Activated naive CD4-positive, alpha-beta T cell treated with anti-CD3 and anti-CD28 coated beads, Interleukin-2, amount 50 U/mL, for 24 hours (primary cell): ENCODE data around the gene TSPO.

Experiments
- H3K27ac Mint-ChIP-seq: one replicate; pipeline ENCODE4 v1.8.0; 2021; ENCODE audit warnings: mild to moderate bottlenecking, mixed read lengths
- H3K27me3 Mint-ChIP-seq: one replicate; pipeline ENCODE4 v1.8.0; 2021; ENCODE audit warnings: mixed read lengths
- H3K36me3 Mint-ChIP-seq: one replicate; pipeline ENCODE4 v1.8.0; 2021; ENCODE audit warnings: mixed read lengths
- H3K4me1 Mint-ChIP-seq: one replicate; pipeline ENCODE4 v1.8.0; 2021; ENCODE audit warnings: mixed read lengths
- H3K4me3 Mint-ChIP-seq: one replicate; pipeline ENCODE4 v1.8.0; 2021; ENCODE audit warnings: mild to moderate bottlenecking, mixed read lengths
- H3K9me3 Mint-ChIP-seq: one replicate; pipeline ENCODE4 v1.8.0; 2021; ENCODE audit warnings: mixed read lengths

Gene TSPO

DNA sequence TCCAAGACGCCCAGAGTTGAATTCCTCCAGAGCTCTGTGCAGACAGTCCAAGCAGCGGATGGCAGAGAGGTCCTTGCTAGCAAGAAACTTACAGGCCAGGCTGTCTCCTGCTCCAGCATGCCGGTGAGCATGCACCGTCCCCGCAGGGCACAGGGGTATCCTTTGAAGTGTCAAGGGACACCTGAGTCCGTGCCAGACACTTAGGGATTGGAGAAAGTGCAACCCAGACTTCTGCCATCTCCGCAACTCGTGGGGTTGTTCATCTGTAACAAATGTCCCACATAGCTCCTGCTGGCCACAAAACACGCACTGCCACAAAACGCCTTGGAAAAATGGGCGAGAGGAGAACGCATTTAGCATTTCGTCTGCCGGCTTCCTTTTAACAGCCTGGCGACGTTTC lies 13.3 kb downstream of the TSPO start:
- Mint-ChIP-seq H3K36me3 (peaks cover 2% of the 10 kb centered on the region), H3K27ac (no peak overlapping the region), H3K4me1 (no peaks in the 10 kb centered on the region), H3K27me3 (no peaks in the 10 kb centered on the region), H3K9me3 (no peaks in the 10 kb centered on the region), H3K4me3 (no peak overlapping the region)

DNA sequence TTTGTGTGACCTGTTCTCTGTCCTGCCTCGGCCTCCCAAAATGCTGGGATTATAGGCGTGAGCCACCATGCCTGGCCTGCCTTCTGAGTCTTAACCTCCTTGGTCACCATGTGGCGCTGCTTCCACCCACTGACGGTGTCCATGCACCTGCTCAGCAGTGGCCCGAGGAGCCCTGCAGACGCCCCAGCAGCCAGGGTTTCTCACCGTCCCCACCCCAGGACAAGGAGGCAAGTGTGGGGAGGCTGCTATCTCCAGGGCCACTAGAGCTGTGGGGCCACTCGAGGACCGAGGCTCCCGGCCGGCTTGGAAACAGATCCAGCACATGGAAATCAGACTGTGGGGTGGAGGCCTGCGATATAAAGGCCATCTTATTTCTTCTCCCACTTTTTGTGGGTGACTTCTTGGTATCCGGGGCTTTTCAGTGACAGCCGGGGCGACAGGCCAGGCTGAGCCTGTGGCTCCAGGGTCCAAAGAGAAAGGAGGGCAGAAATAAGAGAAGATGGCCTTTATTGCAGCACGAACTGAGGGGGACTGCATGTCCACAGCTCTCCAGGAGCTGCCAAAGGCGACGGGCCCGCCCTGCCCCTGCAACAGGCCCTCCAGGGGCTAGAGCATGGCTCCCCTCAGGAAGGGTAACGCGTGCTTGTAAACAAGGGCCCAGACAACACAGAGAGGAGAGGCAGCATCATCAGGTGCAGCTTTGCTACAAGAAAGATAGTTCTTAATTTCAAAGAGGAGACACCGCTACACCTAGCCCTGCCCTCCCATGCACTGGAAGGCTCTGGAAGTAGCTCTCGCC lies 15.0 kb downstream of the TSPO start:
- Mint-ChIP-seq H3K27me3 (no peaks in the 10 kb centered on the region), H3K27ac (no peak overlapping the region), H3K4me3 (no peak overlapping the region), H3K4me1 (no peaks in the 10 kb centered on the region), H3K9me3 (no peaks in the 10 kb centered on the region), H3K36me3 (peaks cover 4% of the 10 kb centered on the region)

DNA sequence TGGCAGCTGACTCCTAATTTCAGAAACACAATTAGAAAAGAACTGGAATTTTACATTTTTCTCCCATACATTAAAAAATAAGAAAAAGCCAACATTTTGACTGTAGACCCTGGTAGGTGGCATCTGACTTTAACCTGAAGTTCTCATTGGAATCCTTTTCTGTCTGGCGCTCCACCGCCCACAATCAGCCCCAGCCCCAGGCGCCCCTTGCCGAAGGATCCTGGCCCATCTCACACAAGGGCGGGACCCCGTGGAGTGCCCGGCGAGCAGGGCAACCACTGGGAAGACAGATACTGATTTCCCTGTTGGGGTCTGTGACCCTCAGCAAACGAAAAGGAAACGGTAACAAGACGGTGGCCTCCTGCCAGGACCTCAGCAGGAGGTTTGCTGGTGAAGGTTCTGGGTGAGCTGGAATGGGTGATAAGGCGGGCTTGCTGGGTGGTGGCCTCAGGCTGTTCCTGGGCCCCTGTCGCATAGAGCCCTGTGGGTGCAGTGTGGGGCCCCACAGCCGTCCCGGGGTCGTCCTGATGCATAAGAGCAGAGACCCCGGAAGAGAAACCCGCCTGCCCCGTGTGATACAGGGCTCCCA lies 15.7 kb downstream of the TSPO start:
- Mint-ChIP-seq H3K27ac (no peak overlapping the region), H3K4me3 (no peak overlapping the region), H3K27me3 (no peaks in the 10 kb centered on the region), H3K9me3 (no peaks in the 10 kb centered on the region), H3K36me3 (peaks cover 4% of the 10 kb centered on the region), H3K4me1 (no peaks in the 10 kb centered on the region)

DNA sequence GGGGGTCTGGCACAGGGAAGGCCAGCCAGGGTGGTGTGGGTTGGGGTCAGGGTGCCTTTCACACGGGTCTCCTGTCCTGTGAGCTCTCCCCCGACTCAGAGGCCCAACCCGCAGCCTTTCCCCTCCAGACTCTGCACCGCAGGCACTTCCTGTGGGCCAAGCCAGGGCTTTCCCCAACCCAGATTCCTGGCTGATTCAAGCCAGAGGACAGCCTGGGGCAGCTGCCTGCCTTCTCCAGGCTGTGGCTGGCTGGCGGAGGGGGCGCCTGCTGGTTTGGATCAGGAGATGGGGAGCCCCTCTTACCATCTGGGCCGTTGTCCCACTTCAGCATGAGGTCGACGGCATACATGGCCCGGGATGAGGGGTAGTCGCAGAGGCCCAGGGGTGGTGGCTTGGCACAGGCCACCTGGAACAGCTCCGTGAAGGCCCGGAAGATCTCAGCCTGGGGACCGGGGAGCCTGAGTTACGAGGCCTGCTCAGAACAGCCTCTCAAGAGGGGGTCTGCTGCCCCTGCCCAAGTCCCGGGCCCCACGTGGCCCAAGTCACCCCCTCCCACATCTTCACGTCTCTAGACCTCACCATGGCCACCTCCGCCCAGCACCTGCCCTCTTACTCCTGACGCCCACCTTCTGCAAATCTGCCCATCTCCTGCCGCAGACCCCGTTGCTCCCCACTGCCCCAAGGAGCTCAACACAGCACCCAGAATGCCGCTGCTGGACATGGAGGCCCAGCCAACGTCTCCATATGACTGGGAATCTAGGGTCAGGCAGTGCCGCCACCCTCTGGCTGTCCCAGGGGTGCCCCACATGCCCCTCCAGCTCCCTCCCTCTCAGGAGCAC lies 17.3 kb downstream of the TSPO start:
- no peaks in the 10 kb centered on the region for H3K4me1 Mint-ChIP-seq
- no peak overlapping the region for H3K4me3 Mint-ChIP-seq
- no peaks in the 10 kb centered on the region for H3K27me3 Mint-ChIP-seq
- no peak overlapping the region for H3K27ac Mint-ChIP-seq
- peaks cover 7% of the 10 kb centered on the region for H3K36me3 Mint-ChIP-seq
- H3K9me3 Mint-ChIP-seq: no peaks in the 10 kb centered on the region

DNA sequence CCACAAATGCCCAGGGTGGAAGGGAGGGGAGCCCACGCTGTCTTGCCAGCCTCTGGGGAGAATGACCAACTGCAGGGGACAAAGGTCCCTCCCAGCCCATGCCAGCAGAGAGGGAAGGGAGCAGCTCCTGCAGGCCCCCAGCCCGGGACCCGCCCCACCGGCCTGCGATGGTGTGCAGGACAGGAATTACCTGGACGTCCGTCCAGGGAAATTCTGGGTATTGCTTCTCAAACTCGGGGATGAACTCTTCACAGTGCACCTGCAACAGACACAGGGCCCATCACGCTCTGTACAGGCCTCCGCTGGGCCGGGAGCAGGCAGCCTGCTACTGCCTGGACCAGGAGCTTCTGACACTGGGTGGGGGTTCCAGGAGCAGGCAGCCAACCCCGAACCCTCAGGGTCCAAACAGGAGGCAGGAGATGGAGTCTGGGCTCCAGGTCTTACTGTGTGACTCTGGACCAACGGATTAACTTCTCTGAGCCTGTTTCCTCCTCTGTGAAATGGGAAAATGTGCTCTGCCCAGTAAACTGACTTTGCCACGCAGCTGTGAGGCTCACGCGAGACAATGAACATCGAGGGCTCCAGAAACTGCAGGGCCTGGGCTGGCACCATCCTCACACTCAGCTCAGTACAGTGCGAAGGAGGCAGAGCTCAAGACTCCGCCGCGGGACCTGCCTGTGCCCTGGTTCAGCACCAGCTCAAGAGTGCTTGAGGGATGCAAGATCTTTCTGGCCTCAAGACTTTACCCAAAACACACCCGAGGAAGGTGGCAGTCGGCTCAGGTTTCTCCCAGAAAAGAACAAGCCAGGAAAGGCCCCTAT lies 18.2 kb downstream of the TSPO start:
- Mint-ChIP-seq H3K9me3 (no peaks in the 10 kb centered on the region), H3K27me3 (no peaks in the 10 kb centered on the region), H3K4me3 (no peak overlapping the region), H3K4me1 (no peaks in the 10 kb centered on the region), H3K27ac (no peak overlapping the region), H3K36me3 (peaks cover 7% of the 10 kb centered on the region)

DNA sequence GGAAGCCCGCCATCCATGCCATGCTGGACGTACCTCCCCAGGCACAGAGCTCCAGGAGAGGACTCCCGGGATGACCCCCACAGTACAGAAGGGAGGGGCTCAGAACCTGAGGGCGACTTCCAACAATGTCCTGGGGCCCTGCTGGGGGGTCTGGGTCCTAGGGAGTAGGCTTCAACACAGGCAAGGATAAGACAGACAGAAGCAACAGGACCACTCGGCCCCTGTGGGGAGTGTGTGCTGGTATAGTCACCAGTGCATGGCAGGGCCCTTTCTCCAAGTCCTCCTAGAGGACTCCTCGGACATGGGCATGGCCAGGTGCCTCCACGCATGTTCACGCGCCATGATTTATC lies 18.7 kb downstream of the TSPO start:
- H3K27ac Mint-ChIP-seq: no peak overlapping the region
- H3K9me3 Mint-ChIP-seq: no peaks in the 10 kb centered on the region
- H3K27me3 Mint-ChIP-seq: no peaks in the 10 kb centered on the region
- no peak overlapping the region for H3K4me3 Mint-ChIP-seq
- peaks cover 7% of the 10 kb centered on the region for H3K36me3 Mint-ChIP-seq
- H3K4me1 Mint-ChIP-seq: no peaks in the 10 kb centered on the region

DNA sequence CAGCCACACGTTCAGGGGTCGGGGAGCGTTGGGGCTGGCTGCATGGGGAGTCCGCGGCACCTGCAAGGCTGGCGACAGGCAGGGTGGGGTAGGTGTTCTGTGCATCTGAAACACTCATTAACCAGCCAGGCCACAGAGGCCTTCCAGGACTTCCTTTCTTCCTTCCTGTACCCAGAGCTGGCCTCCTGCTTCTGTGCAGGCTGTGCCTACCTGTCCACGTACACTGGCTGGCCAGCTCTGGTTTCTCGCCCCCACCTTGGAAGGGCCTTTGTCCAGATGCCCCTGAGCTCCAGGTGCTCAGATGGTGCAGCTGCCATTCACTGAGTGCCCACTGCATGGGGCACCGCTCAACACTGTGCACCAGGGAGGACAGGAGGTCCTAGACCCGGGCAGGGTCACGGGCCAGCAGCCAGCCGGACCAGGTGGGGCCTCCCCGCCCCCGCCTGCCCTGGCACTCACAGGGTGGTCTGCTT lies 19.7 kb downstream of the TSPO start:
- H3K4me3 Mint-ChIP-seq: no peak overlapping the region
- H3K27ac Mint-ChIP-seq: no peak overlapping the region

DNA sequence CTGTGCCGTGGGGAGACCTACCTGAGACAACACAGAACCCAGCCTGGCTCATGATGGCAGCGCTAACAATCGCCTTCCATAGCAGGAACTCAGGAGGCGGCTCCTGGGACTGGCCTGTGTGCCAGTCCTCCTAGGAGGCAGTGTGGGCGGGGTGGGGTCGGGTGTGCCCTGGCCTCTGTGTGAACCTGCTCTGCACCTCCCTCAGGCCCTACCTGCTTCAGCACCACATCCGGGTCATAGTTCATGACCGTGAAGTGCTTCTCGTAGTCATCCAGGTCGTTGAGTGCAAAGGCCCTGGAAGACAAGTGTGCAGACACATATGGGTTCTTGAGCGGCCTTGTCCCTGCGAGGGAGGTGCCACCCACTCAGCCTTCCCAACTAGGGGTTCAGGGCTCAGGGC lies 20.2 kb downstream of the TSPO start:
- Mint-ChIP-seq H3K36me3 (peaks cover 10% of the 10 kb centered on the region), H3K4me1 (no peaks in the 10 kb centered on the region), H3K27ac (no peak overlapping the region)

More for the DNA sequence above, 19.7 kb downstream of the TSPO start:
- H3K27me3 Mint-ChIP-seq: no peaks in the 10 kb centered on the region
- H3K9me3 Mint-ChIP-seq: no peaks in the 10 kb centered on the region
- peaks cover 8% of the 10 kb centered on the region for H3K36me3 Mint-ChIP-seq
- no peaks in the 10 kb centered on the region for H3K4me1 Mint-ChIP-seq

DNA sequence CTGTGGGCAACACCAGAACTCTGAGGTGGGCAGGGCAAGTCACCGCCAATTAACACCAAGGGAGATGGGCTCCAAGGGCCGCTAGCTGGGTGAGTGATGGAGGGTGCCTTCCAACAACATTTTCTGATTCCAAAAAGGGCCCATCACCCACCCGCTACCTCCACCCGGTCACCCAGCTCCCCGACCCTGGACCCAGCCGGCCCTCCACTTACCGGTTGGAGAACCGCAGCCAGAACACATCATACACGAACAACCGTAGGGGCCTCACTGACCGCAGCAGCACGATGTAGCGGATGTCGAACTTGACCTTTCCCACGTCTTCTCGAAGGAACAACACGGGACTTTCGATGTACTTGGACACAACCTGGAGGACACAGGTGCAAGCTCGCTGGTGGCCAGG lies 20.8 kb downstream of the TSPO start:
- Mint-ChIP-seq H3K4me1 (no peaks in the 10 kb centered on the region), H3K27ac (no peak overlapping the region), H3K4me3 (no peak overlapping the region), H3K27me3 (no peaks in the 10 kb centered on the region), H3K9me3 (no peaks in the 10 kb centered on the region), H3K36me3 (peaks cover 10% of the 10 kb centered on the region)

More for the DNA sequence above, 20.2 kb downstream of the TSPO start:
- no peaks in the 10 kb centered on the region for H3K9me3 Mint-ChIP-seq
- H3K27me3 Mint-ChIP-seq: no peaks in the 10 kb centered on the region
- no peak overlapping the region for H3K4me3 Mint-ChIP-seq

DNA sequence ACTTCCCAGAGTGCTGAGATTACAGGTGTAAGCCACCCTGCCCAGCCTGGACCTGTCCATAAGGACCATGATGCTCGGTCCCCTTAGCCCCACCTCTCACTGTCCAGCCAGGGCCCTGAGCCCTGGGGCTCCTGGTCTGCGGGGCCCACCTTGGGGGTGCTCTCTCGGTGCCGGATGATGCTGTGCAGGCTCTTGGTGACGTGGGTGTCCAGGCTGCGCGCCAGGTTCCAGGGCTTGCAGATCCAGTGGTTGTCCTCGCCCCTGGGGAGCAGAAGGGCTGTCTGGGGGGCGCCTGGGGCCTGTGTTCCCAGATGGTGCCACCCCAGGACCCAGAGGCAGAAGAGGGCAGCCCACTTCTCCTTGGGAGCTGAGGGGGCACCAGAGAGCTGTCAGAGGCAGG lies 22.2 kb downstream of the TSPO start:
- H3K9me3 Mint-ChIP-seq: no peaks in the 10 kb centered on the region
- no peaks in the 10 kb centered on the region for H3K4me1 Mint-ChIP-seq
- H3K4me3 Mint-ChIP-seq: no peak overlapping the region
- no peaks in the 10 kb centered on the region for H3K27me3 Mint-ChIP-seq
- peaks cover 11% of the 10 kb centered on the region for H3K36me3 Mint-ChIP-seq
- H3K27ac Mint-ChIP-seq: no peak overlapping the region

DNA sequence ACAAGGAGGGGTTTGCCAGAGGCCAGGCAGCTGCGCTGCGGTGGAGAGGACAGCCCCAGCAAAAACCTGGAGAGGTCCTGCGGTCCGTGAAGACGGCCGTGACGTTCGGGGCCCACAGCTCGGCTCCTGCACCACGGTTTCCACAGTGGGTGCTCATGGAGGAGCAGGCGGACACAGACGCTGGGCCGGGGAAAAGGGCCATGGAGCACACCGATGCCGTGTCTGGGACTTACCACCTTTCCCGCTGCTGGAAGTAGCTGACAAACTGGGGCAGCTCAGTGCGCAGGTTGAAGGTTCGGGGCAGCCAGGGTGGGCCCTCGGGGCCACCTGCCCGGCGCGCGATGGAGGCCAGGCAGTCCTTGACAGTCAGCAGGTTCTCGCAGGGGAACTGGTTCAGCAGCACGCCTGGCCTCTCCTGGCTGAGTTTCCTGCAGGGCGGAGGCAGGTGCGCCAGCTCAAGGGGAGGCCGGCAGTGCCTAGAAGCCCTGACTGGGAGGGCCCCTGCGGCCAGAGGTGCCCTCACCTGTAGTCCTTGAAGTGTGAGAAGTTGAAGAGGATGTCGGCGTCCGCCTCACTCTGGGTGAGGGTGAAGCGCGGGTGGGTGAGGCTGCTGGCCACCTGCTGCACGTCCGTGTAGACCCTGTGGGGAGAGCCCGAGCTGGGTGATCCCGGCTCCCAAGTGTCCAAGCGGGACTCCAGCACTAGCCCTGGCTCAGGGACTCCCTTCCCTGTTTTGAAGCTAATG lies 22.8 kb downstream of the TSPO start:
- no peak overlapping the region for H3K27ac Mint-ChIP-seq
- no peaks in the 10 kb centered on the region for H3K27me3 Mint-ChIP-seq
- no peaks in the 10 kb centered on the region for H3K4me1 Mint-ChIP-seq
- no peaks in the 10 kb centered on the region for H3K9me3 Mint-ChIP-seq
- H3K4me3 Mint-ChIP-seq: no peak overlapping the region
- H3K36me3 Mint-ChIP-seq: peaks cover 11% of the 10 kb centered on the region

DNA sequence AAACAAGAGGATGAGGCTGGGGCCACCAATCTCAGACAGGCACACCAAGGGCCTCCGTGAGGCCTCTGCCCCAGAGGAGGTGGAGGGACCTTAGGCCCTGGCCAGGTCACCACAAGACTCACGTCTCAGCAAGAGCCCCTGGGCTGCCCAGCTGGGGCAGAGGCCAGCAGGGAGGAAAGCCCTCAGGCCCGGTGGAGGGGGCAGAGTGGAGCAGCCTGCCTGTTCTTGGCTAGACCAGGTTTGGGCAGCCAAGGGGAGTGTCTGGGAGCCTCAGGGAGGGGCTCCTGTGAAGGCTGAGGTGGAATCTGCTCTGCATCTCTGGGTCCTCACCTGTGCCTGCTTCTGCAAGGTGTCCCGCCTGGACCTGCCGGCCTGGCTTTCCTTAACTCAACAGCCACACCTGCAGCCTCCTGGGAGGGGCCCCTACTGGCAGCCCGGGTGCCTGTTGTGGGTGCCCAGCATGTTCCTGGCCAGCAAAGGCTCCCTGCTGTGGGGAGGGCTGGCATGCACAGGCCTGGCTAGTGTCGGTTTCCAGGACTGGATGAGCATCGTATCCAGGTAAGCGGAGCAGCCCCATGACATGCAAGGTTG lies 23.7 kb downstream of the TSPO start:
- peaks cover 11% of the 10 kb centered on the region for H3K36me3 Mint-ChIP-seq
- H3K9me3 Mint-ChIP-seq: no peaks in the 10 kb centered on the region
- H3K4me3 Mint-ChIP-seq: no peak overlapping the region
- H3K27ac Mint-ChIP-seq: no peak overlapping the region
- no peaks in the 10 kb centered on the region for H3K27me3 Mint-ChIP-seq
- H3K4me1 Mint-ChIP-seq: no peaks in the 10 kb centered on the region

DNA sequence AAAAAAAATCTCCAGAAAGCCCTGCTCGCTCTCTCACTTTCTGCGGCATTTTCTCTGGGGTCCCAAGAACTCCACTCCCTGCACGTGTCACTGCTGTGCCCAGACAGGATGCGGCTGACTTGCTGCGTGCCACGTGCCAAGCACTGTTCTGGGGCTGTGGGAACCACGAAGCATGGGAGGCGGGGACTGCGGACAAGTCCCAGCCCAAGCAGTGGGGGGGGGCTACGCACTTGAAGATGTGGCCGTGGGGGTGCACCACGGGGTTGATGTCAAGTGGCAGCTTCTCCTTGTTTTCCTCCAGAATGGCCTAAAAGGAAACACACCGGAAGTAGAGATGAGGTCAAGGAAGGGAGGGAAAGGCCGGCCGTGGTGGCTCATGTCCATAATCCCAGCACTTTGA lies 24.7 kb downstream of the TSPO start:
- Mint-ChIP-seq H3K9me3 (no peaks in the 10 kb centered on the region), H3K4me1 (no peaks in the 10 kb centered on the region), H3K27me3 (no peaks in the 10 kb centered on the region), H3K4me3 (no peak overlapping the region), H3K36me3 (peaks cover 9% of the 10 kb centered on the region), H3K27ac (no peak overlapping the region)

DNA sequence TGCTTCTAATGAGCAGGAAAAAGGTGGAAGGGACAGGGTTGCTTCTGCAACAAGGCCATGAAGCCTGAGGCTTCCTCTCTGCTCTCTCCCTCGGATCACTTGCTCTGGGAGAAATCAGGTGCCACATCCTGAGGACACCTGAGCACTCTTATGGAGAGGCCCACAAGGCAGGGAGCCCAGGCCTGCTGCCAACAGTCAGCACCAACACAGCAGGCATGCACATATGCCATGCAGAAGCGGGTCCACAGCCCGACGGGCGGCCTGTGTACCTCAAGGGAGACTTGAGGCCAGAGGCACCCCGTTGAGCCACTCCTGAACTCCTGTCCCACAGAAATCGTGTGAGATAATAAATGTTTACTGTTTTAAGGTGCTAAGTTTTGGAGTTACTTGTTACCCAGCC lies 26.1 kb downstream of the TSPO start:
- Mint-ChIP-seq H3K27ac (no peak overlapping the region), H3K4me1 (peaks cover 4% of the 10 kb centered on the region), H3K27me3 (no peaks in the 10 kb centered on the region), H3K9me3 (no peaks in the 10 kb centered on the region), H3K36me3 (peaks cover 8% of the 10 kb centered on the region), H3K4me3 (no peak overlapping the region)
